ENCODE measurements around the gene SEMA4D.

Gene SEMA4D

DNA sequence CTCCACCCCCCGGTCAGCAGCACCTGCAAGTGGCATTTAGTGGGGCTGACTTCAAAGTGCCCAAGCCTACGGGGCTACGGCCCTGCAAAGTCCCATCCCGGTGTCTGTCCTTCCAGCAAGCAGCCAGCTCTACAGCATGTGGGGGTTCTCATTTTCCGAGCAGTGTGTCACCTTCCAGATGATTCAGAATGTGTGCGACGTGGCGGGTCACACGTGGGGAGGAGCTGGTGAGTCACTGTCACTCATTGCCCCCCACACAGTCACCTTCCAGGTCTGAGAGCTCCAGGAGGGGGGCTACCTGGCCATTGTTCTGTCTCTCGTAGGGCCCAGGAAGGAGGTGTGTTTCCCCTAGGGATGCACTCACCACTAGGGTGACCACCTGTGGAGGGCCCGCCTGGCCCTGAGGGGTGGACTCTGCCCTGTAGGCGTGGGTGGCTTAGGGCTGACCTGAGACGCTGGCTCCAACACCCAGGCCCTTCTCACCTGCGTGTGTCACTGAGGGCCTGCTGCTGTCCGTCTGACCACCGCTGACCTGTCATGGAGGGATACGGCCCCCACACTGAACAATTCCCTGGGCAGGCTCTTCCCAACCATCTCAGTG, 70.2 kb downstream of the SEMA4D start:
- peak; percentile 79 to 83 for ATAC-seq

DNA sequence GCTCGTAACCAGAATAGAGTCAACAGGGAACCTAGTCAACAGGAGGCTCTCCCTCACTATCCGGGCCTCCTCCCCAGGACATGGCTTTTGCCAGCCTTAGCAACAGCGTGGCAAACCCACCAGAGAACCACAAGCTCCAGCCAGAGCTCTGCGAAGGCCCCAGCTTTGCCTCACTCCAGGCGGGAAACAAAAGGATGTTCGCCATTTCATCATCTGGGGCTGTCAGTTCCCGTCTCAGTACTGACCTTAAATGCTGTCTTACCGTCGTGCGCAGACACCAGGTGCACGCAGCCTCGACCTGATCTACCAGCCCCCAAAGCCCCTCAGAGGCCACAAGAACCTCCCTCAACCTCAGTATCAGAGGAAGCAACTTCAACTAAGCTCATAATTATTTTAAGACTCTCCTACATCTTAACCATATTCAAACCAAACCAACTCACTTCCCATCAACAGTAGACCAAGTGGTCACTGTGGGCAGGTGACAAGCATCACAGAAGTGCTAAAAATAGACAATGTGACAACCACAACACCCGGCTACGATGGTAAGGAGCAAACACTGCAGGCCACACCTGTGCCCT, 71.4 kb downstream of the SEMA4D start:
- ATAC-seq = peak; percentile 40 to 48

DNA sequence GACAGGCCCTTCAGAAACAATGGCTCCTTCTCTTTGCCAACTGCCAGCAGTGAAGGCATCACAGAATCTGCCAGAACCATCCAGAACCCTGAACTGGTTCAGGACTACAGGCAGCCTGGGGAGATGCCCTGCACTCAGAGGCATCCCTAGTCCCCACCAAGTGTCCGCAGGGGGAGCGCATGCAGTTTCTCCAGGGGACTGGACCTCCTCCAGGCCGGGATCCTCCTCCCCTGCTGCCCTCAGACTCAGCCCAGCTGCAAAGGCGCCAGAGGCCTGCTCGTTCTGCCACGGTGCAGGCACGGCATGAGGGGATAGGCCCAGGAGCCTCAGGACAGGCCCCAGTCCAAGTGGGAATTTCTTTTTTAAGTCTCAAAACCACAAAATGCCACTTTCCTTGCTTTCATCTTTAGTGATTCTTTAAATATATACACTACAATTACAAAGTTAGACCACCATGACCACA, 72.0 kb downstream of the SEMA4D start:
- ATAC-seq = no peak

DNA sequence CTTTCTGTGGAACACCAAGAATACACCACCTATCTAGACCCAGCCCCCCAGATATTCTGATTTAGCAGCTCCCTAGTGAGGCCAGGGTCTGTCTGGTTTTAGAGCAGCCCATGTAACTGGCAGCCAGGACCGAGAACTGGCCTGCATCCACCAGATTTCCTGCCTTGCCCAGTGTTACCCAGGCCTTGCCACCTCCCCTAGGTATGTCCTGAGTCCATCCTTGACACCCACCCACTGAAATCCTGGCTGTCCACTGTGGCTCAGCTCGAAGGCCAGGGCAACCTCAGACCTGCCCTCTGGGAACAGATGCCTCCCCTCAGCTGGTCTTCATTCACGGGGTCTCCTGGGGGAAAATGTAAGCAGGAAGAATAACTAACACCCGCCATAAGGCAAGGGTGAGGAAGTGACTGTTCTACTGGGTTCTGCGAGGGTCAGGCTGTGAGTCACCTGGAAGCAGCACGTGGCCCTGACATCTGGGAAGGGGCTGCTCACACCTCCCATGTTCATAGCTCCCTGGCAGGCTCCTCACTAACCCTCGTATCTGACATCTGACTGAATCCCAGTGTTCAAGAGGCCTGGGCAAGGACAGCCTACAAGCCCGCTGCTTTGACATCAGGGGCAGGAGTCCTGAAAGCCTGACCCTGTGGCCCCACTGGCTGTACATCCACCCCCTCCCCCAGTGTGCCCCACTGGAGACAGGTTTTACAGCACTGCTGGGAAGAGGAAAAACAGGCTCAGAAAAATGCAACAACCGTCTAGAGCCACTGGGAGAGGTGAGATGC, 72.7 kb downstream of the SEMA4D start:
- ATAC-seq = no peak

DNA sequence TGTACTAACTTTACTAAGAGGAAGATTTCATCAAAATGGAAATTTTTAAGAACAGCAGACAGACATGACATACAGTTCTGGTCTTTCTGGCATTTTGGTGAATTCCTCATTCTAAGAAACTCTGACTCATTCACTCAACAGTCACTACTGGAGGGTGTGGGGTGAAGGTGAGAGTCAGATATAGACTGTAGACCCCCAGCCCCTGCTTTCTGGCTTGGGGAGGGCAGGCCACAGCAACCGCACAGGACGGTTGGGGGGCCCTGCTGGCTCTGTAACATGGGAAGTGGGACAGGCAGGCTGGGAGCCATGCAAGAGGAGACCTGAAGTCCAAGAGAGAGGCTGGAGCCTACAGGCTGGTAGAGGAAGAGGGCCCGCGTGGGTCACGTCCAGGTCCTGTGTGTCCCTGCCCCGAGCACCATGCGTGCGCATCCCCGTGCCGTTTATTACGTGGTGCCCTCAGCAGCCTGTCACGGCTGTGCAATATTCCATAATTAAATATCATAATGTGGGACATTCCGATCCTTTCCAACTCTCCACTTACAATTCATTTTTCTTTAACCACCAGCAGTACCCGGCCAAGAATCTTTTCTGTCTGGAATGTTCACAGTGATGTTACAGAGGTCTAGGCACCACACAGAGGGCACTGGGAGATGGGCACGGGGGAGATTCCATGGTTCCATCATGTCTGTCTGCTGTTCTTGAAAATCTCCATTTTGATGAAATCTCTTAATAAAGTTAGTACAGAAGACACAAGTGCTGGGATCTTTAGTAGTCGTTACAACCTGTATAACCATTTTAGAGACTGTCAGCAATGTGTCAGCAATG, 75.5 kb downstream of the SEMA4D start:
- ATAC-seq = peak; percentile 63 to 65

DNA sequence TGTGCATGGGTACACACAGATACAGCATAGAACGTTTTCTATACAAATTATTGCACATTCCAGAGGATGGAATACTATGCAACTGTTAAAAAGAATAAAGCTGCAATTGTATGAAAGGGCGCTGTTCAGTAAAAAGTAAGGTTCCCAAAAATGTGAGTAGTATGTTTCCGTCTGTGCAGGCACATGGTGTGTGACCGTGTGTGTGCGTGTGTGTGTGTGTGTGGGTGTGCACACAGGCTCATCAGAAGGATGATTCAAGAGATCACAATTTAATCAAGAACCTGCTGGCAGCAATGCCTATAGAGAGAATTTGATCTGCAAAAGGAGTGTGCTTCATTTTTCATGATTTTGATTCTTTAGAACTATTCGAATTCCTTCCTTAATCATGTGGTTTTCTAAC, 76.3 kb downstream of the SEMA4D start:
- peak in 1 of 2 donors; percentile 7 for ATAC-seq

DNA sequence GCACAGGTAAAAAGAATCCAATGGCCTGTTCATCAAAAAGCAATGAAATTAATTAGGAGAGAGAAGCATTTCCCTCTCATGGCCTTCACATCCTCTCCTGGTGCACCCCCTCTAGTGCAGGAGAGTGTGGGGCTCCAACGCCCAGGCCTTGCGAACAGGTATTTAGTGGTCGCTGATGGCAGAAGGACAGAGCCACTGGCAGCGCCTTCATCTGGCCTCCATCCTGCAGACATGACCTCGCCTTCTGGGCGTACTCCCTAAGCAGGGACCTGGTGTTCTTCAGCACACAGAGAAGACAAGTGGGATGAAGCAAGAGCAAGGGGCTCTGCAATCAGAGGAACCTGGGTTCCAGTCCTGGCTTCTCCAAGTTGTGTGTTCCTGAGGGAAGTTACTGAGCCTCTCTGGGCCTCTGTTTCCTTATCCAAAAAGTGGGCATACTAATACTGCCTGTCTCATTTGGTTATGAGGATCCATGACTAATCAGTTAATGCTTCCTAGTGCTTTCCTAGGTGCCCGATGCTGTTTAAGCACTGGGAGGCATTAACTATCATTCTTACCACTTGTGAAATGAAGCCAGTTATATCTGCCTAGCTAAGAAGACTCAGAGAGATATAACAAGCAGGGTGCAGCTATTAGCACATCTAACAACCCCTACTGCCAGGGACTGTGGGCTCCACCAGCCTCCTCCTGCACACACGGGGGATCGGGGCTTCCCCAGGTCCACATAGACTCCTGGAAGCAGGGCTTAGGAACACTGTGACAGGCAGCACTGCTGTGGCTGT, 77.3 kb downstream of the SEMA4D start:
- no peak for ATAC-seq

DNA sequence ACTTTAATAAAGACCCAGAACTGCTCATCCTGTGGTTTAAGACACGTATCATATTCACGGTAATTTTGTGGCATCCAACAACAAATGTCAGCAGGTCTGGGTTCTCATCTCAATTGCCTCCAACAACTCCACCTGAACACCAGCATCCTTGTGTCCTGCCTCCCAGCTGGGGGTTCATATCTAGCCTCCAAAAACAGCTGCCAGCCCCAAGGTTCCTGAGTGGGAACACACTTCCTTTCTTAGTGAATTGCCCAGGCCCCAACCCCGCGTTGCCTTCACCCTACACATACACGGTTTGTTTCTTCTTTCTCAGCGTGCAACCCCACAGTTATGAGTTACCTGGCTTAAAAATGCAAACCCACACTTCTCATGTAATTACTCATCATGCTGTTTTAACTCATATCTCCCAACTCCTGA, 77.9 kb downstream of the SEMA4D start:
- peak; percentile 42 to 51 for ATAC-seq

DNA sequence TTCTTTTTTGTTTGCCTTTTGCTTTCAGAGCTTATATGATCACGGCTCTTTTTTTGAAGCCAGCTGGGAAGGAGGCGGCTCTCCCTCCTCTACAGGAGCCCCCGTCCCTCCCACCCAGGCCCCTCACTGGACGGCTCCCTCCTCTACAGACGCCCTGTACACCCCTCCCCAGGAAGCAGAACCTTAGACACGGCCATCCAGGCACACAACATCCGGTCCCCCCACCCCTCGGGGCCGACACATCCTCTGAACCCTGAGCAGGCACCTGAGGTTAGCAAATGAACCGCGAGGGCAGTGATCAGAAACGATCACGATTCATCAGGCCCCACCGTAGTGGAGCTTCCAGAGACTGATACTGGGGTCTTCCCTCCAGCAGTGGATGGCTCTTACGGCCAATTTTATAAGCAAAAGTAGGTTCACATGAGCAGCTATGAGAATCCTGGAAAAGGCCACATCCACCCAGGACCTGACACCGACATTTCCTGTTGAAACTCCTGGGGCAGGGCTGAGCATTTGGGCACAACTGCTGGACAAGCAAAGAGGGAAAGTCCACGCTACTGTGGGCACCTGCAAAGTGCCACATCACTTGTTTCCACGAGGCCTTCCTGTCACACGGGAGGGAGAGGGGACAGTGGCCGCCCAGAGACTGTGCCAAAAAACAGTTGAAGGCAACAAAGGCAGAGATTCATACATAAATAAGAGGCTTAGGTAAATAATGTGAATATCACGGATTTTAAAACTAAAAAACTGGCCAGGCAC, 78.9 kb downstream of the SEMA4D start:
- ATAC-seq = peak; percentile 25 to 31

DNA sequence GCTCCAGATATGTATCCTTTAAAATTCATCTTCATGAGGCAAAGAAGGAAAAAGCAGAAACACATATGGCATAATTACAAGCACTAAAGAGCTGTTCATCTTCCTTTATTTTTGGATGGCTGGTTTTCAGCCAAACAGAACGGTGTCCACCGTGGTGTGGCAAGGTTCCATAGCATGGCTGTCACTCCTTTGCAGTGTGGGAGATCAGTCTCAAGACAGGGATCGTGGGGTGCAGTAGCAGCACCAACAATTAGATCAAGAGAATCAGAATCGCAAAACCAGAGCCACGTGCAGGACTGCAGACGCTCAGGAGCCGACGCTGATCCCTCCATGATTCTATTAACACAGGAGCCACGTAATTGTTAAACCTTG, 79.5 kb downstream of the SEMA4D start:
- ATAC-seq = no peak

DNA sequence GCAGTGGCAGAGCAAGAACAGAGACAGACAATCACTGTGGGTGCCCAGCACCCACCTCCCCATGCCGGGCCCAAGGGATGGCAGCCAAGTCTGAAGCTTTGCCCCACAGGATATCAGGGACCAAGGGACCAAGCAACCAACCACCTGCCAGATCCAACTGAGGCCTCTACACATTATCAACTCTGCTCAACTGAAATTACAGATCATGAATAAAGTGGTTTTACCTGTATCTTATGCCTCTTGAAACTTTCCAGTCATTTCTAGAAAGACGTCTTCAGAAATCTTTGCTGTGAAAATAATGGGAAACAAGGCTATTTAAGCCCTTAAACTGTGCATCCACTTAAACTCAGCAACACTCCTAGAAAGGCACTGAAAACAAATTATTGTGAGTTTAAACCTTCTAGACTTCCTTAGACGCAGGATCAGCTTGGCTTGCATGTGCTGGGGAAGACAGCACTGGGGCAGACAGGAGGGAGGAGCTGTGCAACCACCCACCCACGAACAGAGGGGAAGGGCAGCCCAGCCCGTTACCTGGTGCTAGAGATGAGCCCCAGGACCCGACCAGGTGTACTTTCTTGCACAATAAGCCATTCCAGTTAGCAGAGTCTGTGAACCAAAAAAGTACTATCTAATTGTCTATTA, 80.0 kb downstream of the SEMA4D start:
- ATAC-seq = no peak

DNA sequence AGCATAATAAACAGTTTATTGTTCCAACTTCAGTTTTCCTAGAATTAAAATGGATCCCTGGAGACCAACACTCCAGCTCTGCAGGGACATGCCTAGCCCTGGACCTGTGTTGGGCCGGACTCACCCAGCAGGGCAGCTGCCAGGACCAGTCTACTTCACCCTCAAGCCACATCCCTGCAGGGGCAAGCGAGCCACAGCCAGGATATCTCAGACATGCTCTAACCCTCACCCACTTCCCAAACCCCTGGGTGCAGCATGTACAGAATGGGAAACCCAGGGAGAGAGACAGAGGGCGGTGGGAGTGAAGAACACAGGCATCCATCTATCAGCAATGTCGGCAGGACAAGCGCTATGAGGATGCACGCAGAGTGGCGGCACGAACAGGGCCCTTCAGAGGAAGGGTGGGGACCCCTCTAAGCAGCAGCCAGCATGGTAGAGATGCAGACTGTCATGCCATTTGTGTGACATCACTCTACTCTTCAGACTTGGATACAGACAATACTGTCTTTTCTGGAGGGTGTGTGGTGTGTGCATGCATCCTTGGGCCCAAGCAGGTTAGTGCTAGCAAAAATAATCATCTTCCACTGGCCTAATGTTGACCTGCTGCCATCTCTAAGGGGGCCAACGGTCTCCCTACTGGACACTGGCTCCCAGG, 83.1 kb downstream of the SEMA4D start:
- ATAC-seq = no peak

DNA sequence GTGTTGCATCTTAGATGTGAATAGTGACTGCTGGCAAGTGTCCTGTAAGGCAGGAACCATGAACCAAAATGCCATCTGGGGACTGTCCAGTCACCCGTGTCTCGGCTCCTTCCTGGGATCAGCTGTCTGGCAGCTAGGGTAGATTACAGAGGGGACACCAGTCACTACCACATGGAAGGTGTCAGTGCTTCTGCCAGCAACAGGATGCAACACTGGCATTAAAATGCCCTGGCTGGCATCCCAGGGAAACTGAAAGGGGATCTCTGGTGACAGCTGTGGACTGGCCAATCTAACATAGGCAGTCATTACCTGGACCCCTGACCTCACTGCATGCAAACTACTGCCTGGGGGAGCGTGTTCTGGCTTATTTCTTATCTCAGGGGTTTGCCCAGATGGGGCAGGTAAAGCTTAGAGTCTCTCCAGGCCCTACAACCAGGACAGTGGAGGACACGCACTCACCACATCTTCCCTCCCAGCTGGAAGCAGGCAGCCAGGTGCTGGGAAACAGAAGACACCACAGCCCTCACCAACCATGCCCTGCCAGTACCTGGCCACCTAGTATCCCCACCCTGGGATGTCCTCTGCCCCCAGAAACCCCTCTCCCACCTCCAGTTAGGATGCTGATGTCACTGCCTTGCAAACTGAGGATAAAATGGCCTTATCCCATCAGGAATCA, 83.8 kb downstream of the SEMA4D start:
- ATAC-seq = no peak

DNA sequence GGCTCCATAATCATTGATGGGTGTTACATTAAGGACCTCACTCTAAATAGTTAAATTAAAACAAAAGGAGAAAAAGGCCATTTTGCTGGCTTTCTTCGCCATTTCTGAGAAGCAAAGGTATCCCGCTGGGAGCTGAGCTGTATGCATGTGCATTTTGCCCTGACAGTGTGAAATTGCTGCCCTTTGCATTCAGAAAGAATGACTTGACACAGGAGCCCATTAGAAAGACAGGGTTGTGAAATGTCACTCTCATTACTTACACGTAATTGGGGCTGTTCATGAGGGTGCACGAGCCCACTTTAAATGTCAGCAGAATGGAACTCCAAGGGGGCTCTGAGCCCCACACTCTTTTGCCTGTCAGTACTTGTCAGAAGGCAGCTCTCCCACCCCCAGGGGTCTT, 85.0 kb downstream of the SEMA4D start:
- ATAC-seq = no peak

DNA sequence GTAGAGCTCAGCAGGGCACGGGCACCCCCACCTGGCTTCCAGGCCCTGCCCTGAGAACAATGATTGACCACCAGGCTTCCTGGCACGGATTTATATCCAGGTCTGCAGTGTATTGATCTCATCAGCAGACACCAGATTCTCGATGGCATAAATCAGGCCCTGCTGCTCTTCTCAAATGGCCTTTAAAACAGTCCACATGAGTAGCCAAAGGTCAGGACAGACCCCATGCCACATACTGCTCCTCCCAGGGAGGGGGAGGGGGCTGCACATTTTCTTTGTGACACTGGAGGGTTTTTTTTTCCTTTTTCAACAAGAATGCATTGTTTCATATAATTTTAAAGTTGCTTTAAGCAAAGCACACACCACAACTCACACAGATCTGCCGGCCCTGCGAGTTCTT, 85.4 kb downstream of the SEMA4D start:
- no peak for ATAC-seq

DNA sequence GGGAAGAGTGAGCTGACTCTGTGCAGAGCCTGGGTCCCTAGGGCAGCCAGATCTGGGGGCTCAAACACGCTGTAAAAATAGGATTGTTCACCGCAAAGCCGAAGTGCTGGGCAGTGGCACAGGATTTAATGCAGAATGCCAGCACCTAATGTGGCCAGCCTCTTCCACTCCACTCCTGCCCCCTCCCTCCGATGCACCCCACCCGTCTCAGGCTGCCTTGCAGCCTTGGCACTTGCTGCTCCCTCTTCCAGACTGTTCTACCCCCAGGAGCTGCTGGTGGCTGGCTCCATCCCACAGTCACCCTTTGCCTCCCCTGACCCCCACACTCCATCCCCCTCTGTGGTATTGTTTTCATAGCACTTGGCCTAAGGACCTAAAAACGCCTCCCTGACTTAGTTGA, 86.2 kb downstream of the SEMA4D start:
- ATAC-seq = no peak

DNA sequence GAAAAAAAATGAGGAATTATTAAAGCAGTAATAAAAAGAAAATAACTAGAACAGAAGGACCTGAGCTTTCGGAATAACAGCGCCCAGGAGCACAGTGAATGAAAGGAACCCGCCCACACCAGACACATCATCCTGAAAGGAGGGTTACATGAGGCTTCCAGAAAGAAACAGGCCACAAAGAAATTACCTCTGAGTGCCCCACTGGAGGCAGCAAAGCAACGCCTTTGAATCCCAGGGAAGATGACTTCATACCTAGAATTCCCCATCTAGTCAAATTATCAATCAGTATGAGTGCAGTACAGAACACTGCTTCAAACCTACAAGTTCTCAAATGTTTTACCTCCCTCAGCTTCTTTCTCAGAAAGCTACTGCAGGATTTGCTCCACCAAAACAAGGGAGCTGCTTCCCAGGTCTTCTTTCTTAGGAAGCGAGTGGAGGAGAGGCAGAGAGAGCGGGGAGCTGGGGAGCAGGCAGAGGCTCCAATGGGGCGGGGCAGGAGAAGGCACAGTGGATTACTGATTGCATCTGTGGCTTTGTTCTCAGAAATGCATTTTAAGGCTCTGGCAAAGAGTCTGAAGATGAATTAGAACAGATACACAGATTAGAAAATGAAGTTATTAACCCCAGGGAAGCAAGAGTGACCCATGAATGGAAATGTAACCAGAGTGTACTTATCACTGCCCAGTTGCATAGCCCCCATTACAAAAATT, 87.1 kb downstream of the SEMA4D start:
- peak; percentile 79 to 80 for ATAC-seq

DNA sequence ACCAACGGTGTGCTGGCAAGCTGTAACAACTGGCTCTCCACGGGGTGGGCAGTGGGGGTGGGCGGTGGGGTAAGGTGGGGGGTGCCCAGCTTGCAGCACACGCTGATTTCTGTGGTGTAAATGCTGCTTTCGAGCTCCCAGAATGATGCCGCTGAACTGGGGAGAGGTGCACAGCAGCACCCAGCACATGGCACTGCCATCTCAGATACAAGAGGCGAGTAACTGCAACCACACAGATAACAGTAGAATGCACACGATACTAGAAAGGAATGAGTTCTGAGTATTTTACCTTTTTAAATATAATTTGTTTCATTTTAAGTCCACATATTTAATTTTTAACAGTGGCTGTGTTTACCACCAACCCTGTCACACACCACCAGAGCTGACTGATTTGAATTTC, 87.9 kb downstream of the SEMA4D start:
- peak; percentile 46 to 58 for ATAC-seq

DNA sequence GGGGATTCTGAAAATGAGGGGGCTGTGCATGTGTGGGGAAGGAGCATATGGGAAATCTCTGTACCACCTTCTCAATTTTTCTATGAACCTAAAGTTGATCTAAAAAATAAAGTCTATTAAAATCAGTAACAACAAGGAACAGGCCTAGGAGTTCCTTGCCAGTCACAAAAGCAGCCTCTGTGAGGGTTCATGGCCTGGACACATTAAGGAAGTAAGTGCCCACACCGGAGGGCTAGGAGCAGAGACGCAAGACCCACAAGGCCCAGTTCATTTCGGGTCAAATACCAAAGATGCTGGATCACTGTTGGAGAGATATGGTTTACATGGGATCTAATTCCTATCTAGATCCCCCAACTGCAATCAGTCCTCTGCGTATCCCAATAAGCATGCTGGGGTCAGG, 88.4 kb downstream of the SEMA4D start:
- ATAC-seq = no peak
